ENCODE measurements around the gene SMIM30. TPM values are rescaled to one million over a fixed set of nuclear protein-coding genes. Genes with fewer than 3 reads are reported as not detected.

Gene SMIM30
- total RNA-seq, 1 experiment from 2014 or later = 32.3 TPM

- WGBS (ENCODE audit: extremely low coverage, insufficient read length, low lambda C conversion rate) = no CpG with 5 or more reads among the region's 2 CpGs
- Mint-ChIP-seq H3K36me3 (ENCODE audit: insufficient read depth in 1 of 3, low read depth in 3 of 3) (no peaks in the 10 kb centered on the region), H3K27ac (no peak overlapping the region), H3K27me3 (ENCODE audit: low read depth) (peaks cover 3% of the 10 kb centered on the region; the same call in 1 of the 2 replicates), H3K9me3 (no peaks in the 10 kb centered on the region), H3K4me3 (no peak overlapping the region), H3K4me1 (peaks cover 0 to 2% of the 10 kb centered on the region in 2 experiments; a peak in 1 of 4 replicates)
- TF ChIP-seq, protein P1, sequence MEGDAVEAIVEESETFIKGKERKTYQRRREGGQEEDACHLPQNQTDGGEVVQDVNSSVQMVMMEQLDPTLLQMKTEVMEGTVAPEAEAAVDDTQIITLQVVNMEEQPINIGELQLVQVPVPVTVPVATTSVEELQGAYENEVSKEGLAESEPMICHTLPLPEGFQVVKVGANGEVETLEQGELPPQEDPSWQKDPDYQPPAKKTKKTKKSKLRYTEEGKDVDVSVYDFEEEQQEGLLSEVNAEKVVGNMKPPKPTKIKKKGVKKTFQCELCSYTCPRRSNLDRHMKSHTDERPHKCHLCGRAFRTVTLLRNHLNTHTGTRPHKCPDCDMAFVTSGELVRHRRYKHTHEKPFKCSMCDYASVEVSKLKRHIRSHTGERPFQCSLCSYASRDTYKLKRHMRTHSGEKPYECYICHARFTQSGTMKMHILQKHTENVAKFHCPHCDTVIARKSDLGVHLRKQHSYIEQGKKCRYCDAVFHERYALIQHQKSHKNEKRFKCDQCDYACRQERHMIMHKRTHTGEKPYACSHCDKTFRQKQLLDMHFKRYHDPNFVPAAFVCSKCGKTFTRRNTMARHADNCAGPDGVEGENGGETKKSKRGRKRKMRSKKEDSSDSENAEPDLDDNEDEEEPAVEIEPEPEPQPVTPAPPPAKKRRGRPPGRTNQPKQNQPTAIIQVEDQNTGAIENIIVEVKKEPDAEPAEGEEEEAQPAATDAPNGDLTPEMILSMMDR (conservative IDR thresholded peaks at IDR 0.05) = no peak
- no peak overlapping the region for H3T11ph ChIP-seq (ENCODE audit: low read length)
- DNase-seq = no peak
- H2AFZ ChIP-seq (ENCODE audit: low read length) = no peak overlapping the region
- H3K4me1 ChIP-seq (ENCODE audit: insufficient read depth, low read length) = no peaks in the 10 kb centered on the region
- H2BK15ac ChIP-seq (ENCODE audit: low read depth, low read length) = no peak overlapping the region
- H3K18ac ChIP-seq (ENCODE audit: insufficient read length, low read depth, low read length) = no peak overlapping the region
- H4K91ac ChIP-seq (ENCODE audit: insufficient read length, low read depth, low read length) = no peak overlapping the region
- H3K79me1 ChIP-seq (ENCODE audit: insufficient read depth, low read depth, low read length, poor library complexity, severe bottlenecking) = no peaks in the 10 kb centered on the region
- no peak overlapping the region for H3K23ac ChIP-seq (ENCODE audit: insufficient read length, low read depth, low read length)
- H2BK12ac ChIP-seq (ENCODE audit: insufficient read length, low read depth, low read length) = no peak overlapping the region
- no peak overlapping the region for H3K14ac ChIP-seq (ENCODE audit: insufficient read depth, low read length)
- H3K9me3 ChIP-seq (ENCODE audit: control insufficient read depth, low read depth, low read length) = no peaks in the 10 kb centered on the region
- H4K8ac ChIP-seq (replicated peaks; ENCODE audit: insufficient read length, low read depth, low read length) = no peak overlapping the region
- H2BK120ac ChIP-seq (ENCODE audit: low read depth, low read length, poor library complexity, severe bottlenecking) = no peak overlapping the region
- no peak overlapping the region for H2BK5ac ChIP-seq (ENCODE audit: insufficient read length, low read length)
- H3K4me2 ChIP-seq (ENCODE audit: insufficient read depth, insufficient read length, low read length) = no peak overlapping the region
- H2BK20ac ChIP-seq (ENCODE audit: low read depth, low read length, poor library complexity, severe bottlenecking) = no peak overlapping the region
- H3K79me2 ChIP-seq (ENCODE audit: insufficient read depth, low read length) = no peaks in the 10 kb centered on the region
- no peak overlapping the region for H4K5ac ChIP-seq (ENCODE audit: insufficient read length, low read depth, low read length)
- H3K23me2 ChIP-seq (ENCODE audit: insufficient read length, low read depth, low read length, poor library complexity, severe bottlenecking) = no peaks in the 10 kb centered on the region
- H3K27me3 ChIP-seq (ENCODE audit: insufficient read depth, low read length) = no peaks in the 10 kb centered on the region
- no peak overlapping the region for H3K9ac ChIP-seq (ENCODE audit: extremely low read depth, insufficient read length, low read length)
- no peak overlapping the region for H3K27ac ChIP-seq (ENCODE audit: insufficient read length, low read depth, low read length)
- no peak overlapping the region for H3K4ac ChIP-seq (ENCODE audit: low read depth, low read length)
- no peaks in the 10 kb centered on the region for H4K20me1 ChIP-seq (ENCODE audit: control insufficient read depth, insufficient read depth, insufficient read length)
- H3K56ac ChIP-seq (ENCODE audit: insufficient read length, low read depth, low read length) = no peak overlapping the region
- H2AK5ac ChIP-seq (ENCODE audit: insufficient read length, low read length) = no peak overlapping the region
Measured at GRCh38 chr7:113158756-113159155, 40.4 kb upstream of the SMIM30 start.

All from H9 (cell line).